ENCODE results near the gene DRGX.

- TF ChIP-seq POLR2AphosphoS5 (IDR thresholded peaks at IDR 0.05; ENCODE audit: low read length) (no peak), CTCF (IDR thresholded peaks at IDR 0.05 in 2 of 3, conservative IDR thresholded peaks at IDR 0.05 in 1 of 3; ENCODE audit: control insufficient read depth in 2 of 3, extremely low read depth in 1 of 3, insufficient read depth in 1 of 3, low read depth in 3 of 3, low read length in 3 of 3) (no peak), ZNF274 (IDR thresholded peaks at IDR 0.05; ENCODE audit: insufficient read depth, insufficient read length) (no peak), RFX5 (IDR thresholded peaks at IDR 0.05; ENCODE audit: low read depth, low read length) (no peak), SMARCA5 (IDR thresholded peaks at IDR 0.05) (no peak), USF1 (IDR thresholded peaks at IDR 0.05; ENCODE audit: borderline replicate concordance, extremely low read length, insufficient read depth, low read depth, low read length) (no peak), PML (IDR thresholded peaks at IDR 0.05; ENCODE audit: low read length) (no peak), POLR2A (IDR thresholded peaks at IDR 0.05; ENCODE audit: low read depth, low read length) (no peak)
These were observed 26.4 kb downstream of the DRGX start for GRCh38 chr10:49369216-49370162.

Measured in GM12878 (cell line).